HG03045 (cell line): Measurements from ENCODE around the gene LILRA6.
"Not testable (repeated sequence)": the region's sequence is repeated elsewhere in the genome, so short reads cannot be mapped to it uniquely, and the experiment has no call there.

Experiments used
- ATAC-seq: cut with Tn5 transposase; IDR thresholded peaks from one replicate; pipeline ENCODE4 v1.9.1; 2021; ENCODE audit warnings: mild to moderate bottlenecking, moderate library complexity; ENCODE audit not compliant: unreplicated experiment

LILRA6 gene

GRCh38 chr19:54268936-54269335 is 26.3 kb upstream of the LILRA6 start:
- ATAC-seq, result no peak

GRCh38 chr19:54266133-54266532 is 23.5 kb upstream of the LILRA6 start:
- ATAC-seq, result no peak

- ATAC-seq, result no peak
Observed at GRCh38 chr19:54262470-54262869, 19.9 kb upstream of the LILRA6 start.

GRCh38 chr19:54262066-54262465 is 19.5 kb upstream of the LILRA6 start:
- no peak for ATAC-seq

- ATAC-seq, result no peak
Observed at GRCh38 chr19:54257116-54257480, 14.5 kb upstream of the LILRA6 start, which contains the start of gene LILRB5. LILRB5 (minus strand) TSS chr19:54257273; CDS start chr19:54257193, 80 bp downstream.

DNA sequence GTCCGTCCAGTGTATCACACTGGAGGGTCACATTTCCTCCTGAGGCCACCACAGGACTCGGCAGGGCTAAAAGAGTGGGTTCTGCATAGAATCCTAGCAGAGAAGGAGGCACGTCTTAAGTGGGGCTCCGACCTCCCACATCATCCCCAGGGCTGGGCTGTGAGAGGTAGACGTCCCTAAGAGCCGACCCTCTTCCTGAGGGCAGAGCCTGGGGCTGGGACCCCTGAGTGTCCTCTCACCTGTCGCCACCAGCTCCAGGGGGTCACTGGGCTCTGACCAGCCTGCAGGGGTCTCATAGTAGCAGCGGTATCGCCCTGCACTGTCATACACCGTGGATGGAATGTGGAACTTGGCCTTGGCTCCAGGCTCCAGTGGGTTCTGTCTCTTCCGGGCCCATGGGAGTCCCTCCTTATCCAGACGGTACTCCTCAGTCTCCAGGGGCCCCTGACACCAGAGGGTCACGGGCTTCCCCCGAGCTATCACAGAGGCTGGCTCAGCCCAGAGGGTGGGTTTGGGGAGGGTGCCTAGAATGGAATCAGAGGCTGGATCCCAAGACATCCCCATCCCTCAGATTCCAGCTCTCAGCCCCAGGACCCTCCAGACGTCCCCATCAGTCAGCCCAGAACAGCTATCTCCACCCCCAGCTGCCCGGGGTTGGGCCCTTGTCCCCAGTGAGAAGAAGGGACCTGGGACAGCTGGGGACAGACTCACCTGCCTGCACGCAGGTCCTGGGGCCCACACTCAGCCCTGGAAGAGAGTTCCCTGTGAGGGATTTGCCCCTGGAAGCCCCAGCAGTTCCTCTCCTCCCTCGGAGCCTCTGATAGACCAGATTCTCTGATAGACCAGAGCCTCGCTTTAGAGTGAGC is 13.9 kb upstream of the LILRA6 start:
- ATAC-seq, result no peak

DNA sequence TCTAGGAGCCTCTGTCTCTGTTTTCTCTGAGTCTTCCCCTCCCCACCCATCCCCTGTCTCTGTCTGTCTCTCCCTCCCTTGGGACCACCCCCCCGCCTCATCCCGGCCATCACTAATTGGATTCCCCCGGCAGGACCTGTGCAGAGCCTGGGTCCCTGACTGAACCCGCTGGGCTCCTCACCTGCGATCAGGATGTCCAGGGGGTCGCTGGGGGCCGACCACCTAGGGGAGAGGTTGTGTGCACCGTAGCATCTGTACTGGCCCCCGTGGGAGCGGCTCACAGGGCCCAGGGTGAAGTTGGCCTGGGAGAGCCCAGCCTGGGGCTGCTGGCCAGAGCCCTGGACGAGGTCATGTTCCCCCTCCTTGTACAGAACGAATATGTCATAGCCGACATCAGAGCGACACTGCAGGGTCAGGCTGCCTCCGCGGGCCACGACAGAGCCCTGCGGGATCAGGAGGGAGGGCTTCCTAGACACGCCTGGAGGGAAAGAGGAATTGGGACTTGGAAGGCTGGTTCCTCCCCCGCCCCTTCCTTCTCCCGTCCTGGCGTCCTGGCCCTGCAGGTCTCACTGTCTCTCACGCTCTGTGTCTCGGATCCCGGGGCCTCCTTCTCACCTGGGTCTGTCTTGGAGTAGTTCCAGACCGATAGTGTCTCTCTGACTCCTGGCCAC is 12.7 kb upstream of the LILRA6 start:
- no peak for ATAC-seq

- ATAC-seq, result no peak
Observed at GRCh38 chr19:54254195-54254906, 11.8 kb upstream of the LILRA6 start.

GRCh38 chr19:54253331-54254194 is 11.0 kb upstream of the LILRA6 start:
- ATAC-seq, result no peak

DNA sequence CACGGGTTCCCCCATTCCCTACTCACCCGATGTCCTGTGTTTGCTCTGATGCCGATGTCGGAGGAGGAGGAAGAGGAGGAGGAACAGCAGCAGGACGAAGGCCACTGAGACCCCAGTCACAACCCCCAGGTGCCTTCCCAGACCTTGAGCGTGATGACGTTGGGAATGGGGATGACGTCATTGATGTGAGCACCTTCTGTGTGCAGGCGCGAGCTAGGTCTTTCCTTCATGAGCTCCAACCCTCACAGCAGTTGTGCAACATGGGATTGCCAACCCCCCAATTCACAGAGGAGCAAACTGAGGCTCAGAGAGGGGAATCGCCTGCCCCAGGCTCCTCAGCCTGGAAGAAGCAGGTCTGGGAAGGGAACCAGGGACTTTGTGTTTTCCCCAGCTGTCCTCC is 10.3 kb upstream of the LILRA6 start:
- no peak for ATAC-seq

DNA sequence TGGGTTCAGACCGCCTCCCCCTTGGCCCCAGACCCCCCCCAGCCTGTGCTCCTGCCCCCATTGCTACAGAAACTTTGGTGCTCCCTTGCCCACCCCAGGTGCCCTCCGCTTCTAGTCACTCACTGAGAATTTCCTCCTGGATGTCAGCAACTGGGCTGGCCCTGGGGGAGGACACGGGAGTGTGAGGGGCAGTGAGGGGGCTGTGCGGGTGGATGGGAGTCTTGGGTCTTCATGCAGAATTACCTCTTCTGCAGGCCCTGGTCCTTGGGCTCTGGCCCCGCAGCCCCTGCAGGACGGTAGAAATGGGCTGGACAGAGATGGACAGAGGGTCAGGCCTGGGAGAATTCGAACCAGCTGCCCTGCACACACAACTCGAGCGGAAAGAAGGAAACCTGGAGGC is 9.7 kb upstream of the LILRA6 start:
- no peak for ATAC-seq

- no peak for ATAC-seq
Observed at GRCh38 chr19:54248016-54248601, 5.5 kb upstream of the LILRA6 start.

DNA sequence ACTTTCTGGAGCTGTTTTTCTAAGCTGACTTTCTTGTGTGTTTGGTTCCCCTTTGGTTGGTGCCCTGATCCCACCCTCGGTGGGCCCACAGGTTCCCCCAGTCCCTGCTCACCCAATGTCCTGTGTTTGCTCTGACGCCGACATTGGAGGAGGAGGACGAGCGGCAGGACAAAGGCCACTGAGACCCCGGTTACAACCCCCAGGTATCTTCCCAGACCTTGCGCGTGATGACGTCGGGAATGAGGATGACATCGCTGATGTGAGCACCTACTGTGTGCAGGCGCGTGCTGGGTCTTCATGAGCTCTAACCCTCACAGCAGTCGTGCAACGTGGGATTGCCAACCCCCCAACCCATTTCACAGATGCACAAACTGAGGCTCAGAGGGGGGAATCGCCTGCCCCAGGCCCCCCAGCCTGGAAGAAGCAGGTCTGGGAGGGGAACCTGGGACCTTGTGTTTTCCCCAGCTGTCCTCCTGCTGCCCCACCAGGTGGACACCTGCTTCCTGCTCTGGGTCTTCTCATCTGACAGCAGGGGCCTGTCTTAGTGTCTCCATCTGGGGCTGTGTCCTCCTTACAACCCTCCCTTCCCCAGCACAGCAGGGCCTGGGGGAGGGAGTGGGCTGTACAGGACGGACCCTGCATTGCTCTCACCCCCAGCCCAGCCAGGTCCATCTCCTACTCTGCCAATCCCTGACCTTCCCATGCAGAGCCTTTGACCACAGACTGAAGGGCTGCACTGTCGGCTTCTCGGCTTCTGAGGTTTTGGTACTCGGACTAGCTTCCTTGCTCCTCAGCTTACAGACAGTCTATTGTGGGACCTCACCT is 4.7 kb upstream of the LILRA6 start:
- ATAC-seq, result no peak

DNA sequence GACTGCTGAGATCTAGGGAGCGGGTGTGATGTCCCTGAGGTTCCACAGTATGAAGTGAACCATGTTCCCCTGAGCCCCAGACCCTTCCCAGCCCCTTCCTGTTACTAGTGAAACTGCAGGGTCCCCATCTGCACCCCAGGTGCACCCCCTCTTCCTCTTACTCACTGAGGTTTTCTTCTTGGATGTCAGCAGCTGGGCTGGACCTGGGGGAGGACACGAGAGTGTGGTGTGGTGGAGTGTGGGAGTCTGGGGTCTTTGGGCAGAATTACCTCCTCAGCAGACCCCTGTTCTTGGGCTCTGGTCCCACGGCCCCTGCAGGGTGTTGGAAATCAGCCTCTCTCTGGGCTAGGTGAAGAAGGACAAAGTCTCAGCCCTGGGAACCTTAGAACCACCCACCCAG is 3.3 kb upstream of the LILRA6 start:
- ATAC-seq, result no peak

- ATAC-seq, result not testable (repeated sequence)
Observed at GRCh38 chr19:54243809-54244208, 1.2 kb upstream of the LILRA6 start.

GRCh38 chr19:54242234-54242633 is 356 bp downstream of the LILRA6 start:
- ATAC-seq, result not testable (repeated sequence)

DNA sequence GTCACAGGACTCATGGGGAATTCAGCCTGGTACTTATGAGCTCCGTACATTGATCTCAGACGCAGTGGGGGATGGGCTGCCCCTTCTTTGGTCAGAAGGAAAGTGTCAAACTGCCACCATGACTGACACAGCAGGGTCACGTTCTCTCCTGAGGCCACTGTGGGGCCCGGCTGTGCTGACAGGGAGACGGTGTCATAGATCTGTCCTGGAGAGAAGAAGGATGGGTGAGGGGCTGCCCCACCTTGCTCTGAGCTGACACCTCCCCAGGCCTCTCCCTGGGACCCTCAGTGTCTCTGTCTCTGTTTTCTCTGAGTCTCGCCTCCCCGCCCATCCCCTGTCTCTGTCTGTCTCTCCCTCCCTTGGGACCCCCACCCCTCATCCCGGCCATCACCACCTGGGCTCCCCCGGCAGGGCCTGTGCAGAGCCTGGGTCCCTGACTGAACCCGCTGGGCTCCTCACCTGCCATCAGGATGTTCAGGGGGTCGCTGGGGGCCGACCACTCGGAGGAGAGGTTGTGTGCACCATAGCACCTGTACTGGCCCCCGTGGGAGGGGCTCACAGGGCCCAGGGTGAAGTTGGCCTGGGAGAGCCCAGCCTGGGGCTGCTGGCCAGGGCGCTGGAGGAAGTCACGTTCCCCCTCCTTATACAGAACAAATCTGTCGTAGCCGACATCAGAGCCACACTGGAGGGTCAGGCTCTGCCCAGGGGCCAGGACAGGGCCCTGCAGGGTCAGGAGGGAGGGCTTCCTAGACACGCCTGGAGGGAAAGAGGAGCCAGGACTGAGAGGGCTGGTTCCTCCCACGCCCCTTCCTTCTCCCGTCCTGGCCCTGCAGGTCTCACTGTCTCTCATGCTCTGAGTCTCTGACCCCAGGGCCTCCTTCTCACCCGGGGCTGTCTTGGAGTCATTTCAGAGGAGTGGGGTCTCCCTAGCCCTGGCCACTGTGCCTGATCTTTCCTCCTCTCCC is 1.9 kb downstream of the LILRA6 start:
- ATAC-seq, result not testable (repeated sequence)
